ENCODE measurements around the gene KNG1. TPM values are rescaled to one million over a fixed set of nuclear protein-coding genes. Genes with fewer than 3 reads are reported as not detected.

KNG1 gene
- total RNA-seq (2021; ENCODE audit: unreplicated experiment), result 0.25 TPM
- not detected in 2 replicates for polyA plus RNA-seq (2012)
- not detected for Bru-seq, nascent RNA
- not detected for BruChase-seq, experiment 1, labeled RNA remaining after a 6-hour chase
- BruChase-seq, experiment 2, labeled RNA remaining after a 2-hour chase, result not detected
- long read RNA-seq, result 0 reads

DNA sequence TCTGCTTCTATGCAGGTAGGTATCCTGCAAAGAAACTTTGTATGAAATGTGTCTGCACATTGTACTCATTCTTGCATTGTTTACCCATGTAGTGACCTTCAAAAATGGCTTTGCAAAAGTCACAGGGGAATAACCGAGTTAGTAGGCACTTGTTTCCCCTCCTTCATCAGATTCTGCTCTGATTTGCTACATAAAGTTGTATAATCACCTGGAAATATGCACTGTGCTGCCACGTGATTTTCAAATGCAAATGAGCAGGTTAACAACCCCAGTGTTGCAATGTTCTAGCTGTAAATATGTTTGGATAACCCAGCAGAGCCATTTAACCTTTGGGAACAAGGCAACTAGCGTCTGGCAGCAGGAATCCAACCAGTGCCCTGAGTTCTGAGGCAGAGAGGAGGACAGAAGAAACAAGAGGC lies at the start of gene KNG1:
Gene KNG1, plus strand, starts transcription at position 321 of the 419 bp plus-strand sequence. CDS start 184 bp downstream, outside the sequence.
- Histone ChIP-seq H3K9me2 (ENCODE audit: insufficient read depth) (no peaks in the 10 kb centered on the region), H3K4me2 (ENCODE audit: low read length) (no peak within 1 kb of the TSS), H3K4me1 (ENCODE audit: control insufficient read depth in 1 of 2, insufficient read depth in 2 of 2, low read length in 2 of 2) (no peaks in the 10 kb centered on the region), H3K27me3 (ENCODE audit: insufficient read depth, low read length) (no peaks in the 10 kb centered on the region), H3K9ac (ENCODE audit: low read length) (no peak within 1 kb of the TSS), H4K20me1 (ENCODE audit: insufficient read depth) (no peaks in the 10 kb centered on the region), H3K36me3 (ENCODE audit: control insufficient read depth in 1 of 2, insufficient read depth in 2 of 2, low read length in 2 of 2) (no peaks in the 10 kb centered on the region), H3K4me3 (replicated peaks in 1 of 2; ENCODE audit: low read depth in 1 of 2, low read length in 2 of 2) (no peak within 1 kb of the TSS), H3K9me3 (ENCODE audit: control insufficient read depth in 1 of 2, insufficient read depth in 1 of 2, low read depth in 1 of 2, low read length in 2 of 2) (no peaks in the 10 kb centered on the region), H2AFZ (ENCODE audit: low read depth, low read length, poor library complexity, severe bottlenecking) (no peak within 1 kb of the TSS), H3K79me2 (ENCODE audit: insufficient read depth, low read length) (no peaks in the 10 kb centered on the region), H3K27ac (ENCODE audit: low read depth, low read length) (no peak within 1 kb of the TSS)
- no peak for ATAC-seq
- ChIA-PET CTCF (no interaction called here), RAD21 (ENCODE audit: low non-redundant PET in 1 of 2, low total read pairs in 2 of 2, uncharacterized antibody in 2 of 2, unreplicated experiment in 2 of 2) (no interaction called here), POLR2A (no interaction called here)
- no peak for DNase-seq (ENCODE audit: low read depth, low spot score)
- intact Hi-C loops (cut with micrococcal nuclease), result no loop called here
- BruUV-seq (replicated peaks), result no TSS peak
- TF ChIP-seq SRF (IDR thresholded peaks at IDR 0.05; ENCODE audit: low read depth) (no peak), ELF1 (IDR thresholded peaks at IDR 0.05; ENCODE audit: borderline replicate concordance, low read depth) (no peak), JUND (IDR thresholded peaks at IDR 0.05) (no peak), ZBTB33 (IDR thresholded peaks at IDR 0.05; ENCODE audit: extremely low read depth, insufficient replicate concordance, low read length) (no peak), ZNF274 (IDR thresholded peaks at IDR 0.05; ENCODE audit: low read depth, low read length) (no peak), CEBPB (IDR thresholded peaks at IDR 0.05; ENCODE audit: low read depth) (no peak), EZH2 (IDR thresholded peaks at IDR 0.05) (no peak), RAD21 (IDR thresholded peaks at IDR 0.05; ENCODE audit: low read depth) (no peak), ATF3 (IDR thresholded peaks at IDR 0.05) (no peak), POLR2A (IDR thresholded peaks at IDR 0.05; ENCODE audit: borderline replicate concordance, extremely low read depth, insufficient read depth, insufficient read length) (no peak), EGR1 (IDR thresholded peaks at IDR 0.05; ENCODE audit: low read depth) (no peak), SP1 (IDR thresholded peaks at IDR 0.05; ENCODE audit: low read depth) (no peak), EZH2phosphoT487 (IDR thresholded peaks at IDR 0.05; ENCODE audit: borderline replicate concordance) (no peak), ZFX (IDR thresholded peaks at IDR 0.05) (no peak), CBX3 (IDR thresholded peaks at IDR 0.05; ENCODE audit: low read depth) (no peak), POLR2AphosphoS5 (IDR thresholded peaks at IDR 0.05; ENCODE audit: low read depth, low read length) (no peak)
- TF ChIP-seq, protein P1, sequence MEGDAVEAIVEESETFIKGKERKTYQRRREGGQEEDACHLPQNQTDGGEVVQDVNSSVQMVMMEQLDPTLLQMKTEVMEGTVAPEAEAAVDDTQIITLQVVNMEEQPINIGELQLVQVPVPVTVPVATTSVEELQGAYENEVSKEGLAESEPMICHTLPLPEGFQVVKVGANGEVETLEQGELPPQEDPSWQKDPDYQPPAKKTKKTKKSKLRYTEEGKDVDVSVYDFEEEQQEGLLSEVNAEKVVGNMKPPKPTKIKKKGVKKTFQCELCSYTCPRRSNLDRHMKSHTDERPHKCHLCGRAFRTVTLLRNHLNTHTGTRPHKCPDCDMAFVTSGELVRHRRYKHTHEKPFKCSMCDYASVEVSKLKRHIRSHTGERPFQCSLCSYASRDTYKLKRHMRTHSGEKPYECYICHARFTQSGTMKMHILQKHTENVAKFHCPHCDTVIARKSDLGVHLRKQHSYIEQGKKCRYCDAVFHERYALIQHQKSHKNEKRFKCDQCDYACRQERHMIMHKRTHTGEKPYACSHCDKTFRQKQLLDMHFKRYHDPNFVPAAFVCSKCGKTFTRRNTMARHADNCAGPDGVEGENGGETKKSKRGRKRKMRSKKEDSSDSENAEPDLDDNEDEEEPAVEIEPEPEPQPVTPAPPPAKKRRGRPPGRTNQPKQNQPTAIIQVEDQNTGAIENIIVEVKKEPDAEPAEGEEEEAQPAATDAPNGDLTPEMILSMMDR (IDR thresholded peaks at IDR 0.05 in 2 of 3, conservative IDR thresholded peaks at IDR 0.05 in 1 of 3; ENCODE audit: borderline replicate concordance in 1 of 3, insufficient read depth in 1 of 3, low read depth in 2 of 3, low read length in 2 of 3), result no peak

Data from HCT116 (cell line).